ENCODE results near the gene CDSN.

Gene CDSN

GRCh38 chr6:31107052-31107451, 13.2 kb downstream of the CDSN start:
- H3K27ac ChIP-seq (replicated peaks) = no peak overlapping the region
- no peak for TF ChIP-seq POLR2AphosphoS5 (IDR thresholded peaks at IDR 0.05; ENCODE audit: low read depth)
- TF ChIP-seq REST (IDR thresholded peaks at IDR 0.05; ENCODE audit: insufficient replicate concordance, low read depth) = no peak
- TF ChIP-seq GABPA (IDR thresholded peaks at IDR 0.05; ENCODE audit: low read depth) = no peak
- TF ChIP-seq CTCF (IDR thresholded peaks at IDR 0.05; ENCODE audit: insufficient read depth, low read length) = no peak
- TF ChIP-seq SPI1 (IDR thresholded peaks at IDR 0.05; ENCODE audit: borderline replicate concordance, low read depth) = no peak
- H3K27me3 ChIP-seq (ENCODE audit: insufficient read depth, poor library complexity, severe bottlenecking) = no peaks in the 10 kb centered on the region
- H3K4me3 ChIP-seq (replicated peaks; ENCODE audit: insufficient read depth, low read length) = no peak overlapping the region
- DNase-seq (ENCODE audit: low read depth in 1 of 2, low spot score in 1 of 2) = no peak

DNA sequence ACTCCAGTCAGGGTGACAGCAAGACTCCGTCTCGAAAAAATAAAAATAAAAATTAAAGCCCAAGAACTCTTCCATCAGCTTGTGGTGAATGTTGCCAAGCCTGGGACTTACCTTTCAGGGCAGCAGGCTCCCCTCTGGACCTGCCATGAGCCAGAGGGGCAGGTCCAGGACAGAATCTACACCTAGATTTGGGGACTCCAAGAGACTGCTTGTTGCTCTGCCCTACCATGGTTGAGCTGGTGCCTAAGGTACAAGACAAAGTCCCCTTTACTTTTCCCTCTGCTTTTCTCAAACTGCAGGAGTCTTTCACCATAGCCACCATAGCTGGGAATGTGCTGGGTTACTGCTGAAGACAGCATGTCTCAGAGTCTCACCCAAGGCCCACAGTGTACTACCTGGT, 17.1 kb downstream of the CDSN start:
- TF ChIP-seq CTCF (IDR thresholded peaks at IDR 0.05; ENCODE audit: insufficient read depth, low read length) = no peak
- no peak for TF ChIP-seq SPI1 (IDR thresholded peaks at IDR 0.05; ENCODE audit: borderline replicate concordance, low read depth)
- TF ChIP-seq GABPA (IDR thresholded peaks at IDR 0.05; ENCODE audit: low read depth) = no peak
- no peak for TF ChIP-seq POLR2AphosphoS5 (IDR thresholded peaks at IDR 0.05; ENCODE audit: low read depth)
- TF ChIP-seq REST (IDR thresholded peaks at IDR 0.05; ENCODE audit: insufficient replicate concordance, low read depth) = no peak
- Histone ChIP-seq H3K27me3 (ENCODE audit: insufficient read depth, poor library complexity, severe bottlenecking) (no peaks in the 10 kb centered on the region), H3K27ac (replicated peaks) (no peak overlapping the region), H3K4me3 (replicated peaks; ENCODE audit: insufficient read depth, low read length) (no peak overlapping the region)
- no peak for DNase-seq (ENCODE audit: low read depth in 1 of 2, low spot score in 1 of 2)

DNA sequence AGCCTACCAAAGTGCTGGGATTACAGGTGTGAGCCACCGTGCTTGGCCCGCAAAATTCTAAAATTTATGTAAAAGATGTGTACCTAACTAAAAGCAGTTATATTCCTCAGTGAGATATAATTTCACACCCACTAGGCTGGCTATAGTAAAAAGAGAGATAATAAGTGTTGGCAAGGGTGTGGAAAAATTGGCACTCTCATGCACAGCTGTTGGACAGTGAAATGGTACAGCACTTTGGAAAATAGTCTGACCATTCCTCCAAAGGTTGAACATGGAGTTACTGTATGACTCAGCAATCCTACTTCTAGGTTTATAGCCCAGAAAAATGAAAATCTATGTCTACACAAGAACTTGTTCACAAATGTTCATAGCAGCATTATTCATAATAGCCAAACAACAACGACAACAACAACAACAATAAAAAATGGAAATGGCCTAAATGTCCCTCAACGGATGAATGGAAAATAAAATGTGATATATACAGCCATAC, 21.8 kb downstream of the CDSN start:
- no peaks in the 10 kb centered on the region for H3K27me3 ChIP-seq (ENCODE audit: insufficient read depth, poor library complexity, severe bottlenecking)
- no peak overlapping the region for H3K4me3 ChIP-seq (replicated peaks; ENCODE audit: insufficient read depth, low read length)
- TF ChIP-seq POLR2AphosphoS5 (IDR thresholded peaks at IDR 0.05; ENCODE audit: low read depth) = no peak
- TF ChIP-seq REST (IDR thresholded peaks at IDR 0.05; ENCODE audit: insufficient replicate concordance, low read depth) = no peak
- TF ChIP-seq GABPA (IDR thresholded peaks at IDR 0.05; ENCODE audit: low read depth) = no peak
- TF ChIP-seq SPI1 (IDR thresholded peaks at IDR 0.05; ENCODE audit: borderline replicate concordance, low read depth) = no peak
- TF ChIP-seq CTCF (IDR thresholded peaks at IDR 0.05; ENCODE audit: insufficient read depth, low read length) = no peak
- DNase-seq (ENCODE audit: low read depth in 1 of 2, low spot score in 1 of 2) = no peak
- H3K27ac ChIP-seq (replicated peaks) = no peak overlapping the region
